HepG2 (cell line): ENCODE results near the gene CISH. TPM values are rescaled to one million over a fixed set of nuclear protein-coding genes. Genes with fewer than 3 reads are reported as not detected.

ENCODE experiments used
- ATAC-seq: fragments of 200-7000 bp; cut with Tn5 transposase; 3 replicates; pipeline ENCODE4 v1.9.1; 2020; ENCODE audit warnings: mild to moderate bottlenecking, moderate library complexity
- BruUV-seq: library from RNA; stranded (reverse); fragments of 400-500 nt; replicated peaks from 2 replicates; lab custom pipeline; 2021; lab: Mats Ljungman, UMichigan
- CTCF ChIA-PET: fragments of 300-600 bp; formaldehyde crosslinking; extraction: SDS; loops from one replicate; lab custom pipeline; 2021; ENCODE audit warnings: low total read pairs, inconsistent platforms, low intra/inter-chr PET ratio; lab: Yijun Ruan, JAX
- POLR2A ChIA-PET: fragments of 350-600 bp; sonication (Branson Sonifier 250); formaldehyde crosslinking; loops from one replicate; lab custom pipeline; 2020; ENCODE audit warnings: antibody characterized with exemption, inconsistent platforms; lab: Yijun Ruan, JAX
- DNase-seq: peaks from one replicate; pipeline ENCODE4 v3.0.0-alpha.2; 2015; ENCODE audit warnings: low spot score
- FAIRE-seq: peaks from 3 replicates; lab custom pipeline; 2011; peaks lifted over from hg19 to GRCh38; lab: Jason Lieb, UNC
- H2AFZ ChIP-seq: one replicate; pipeline ENCODE4 v1.6.1; 2011; ENCODE audit warnings: low read length, inconsistent platforms
- H3K27ac ChIP-seq: fragments of 300-600 bp; 3 replicates; pipeline ENCODE4 v1.8.0; 2011; ENCODE audit warnings: mixed run types, mild to moderate bottlenecking, mixed read lengths, low read length, inconsistent platforms; ENCODE audit not compliant: insufficient read depth; ENCODE audit errors: extremely low read length
- H3K27me3 ChIP-seq, 2 experiments: fragments of 200-600 bp in 1 of 2; 2 replicates in 1 of 2; 3 replicates in 1 of 2; pipeline versions ENCODE4 v1.6.0 to v1.8.0; 2011; ENCODE audit warnings: low read length in 2 of 2, mild to moderate bottlenecking in 2 of 2, moderate library complexity in 2 of 2, inconsistent platforms in 1 of 2; ENCODE audit not compliant: insufficient read depth in 2 of 2, control insufficient read depth in 1 of 2
- H3K36me3 ChIP-seq, 2 experiments: fragments of 200-600 bp in 1 of 2; replicated peaks in 1 of 2; 2 replicates in 1 of 2; 3 replicates in 1 of 2; pipeline versions ENCODE4 v1.5.1 to v1.8.0; 2011; ENCODE audit warnings: low read length in 2 of 2, inconsistent platforms in 1 of 2; ENCODE audit not compliant: insufficient read depth in 2 of 2, control insufficient read depth in 1 of 2
- H3K4me1 ChIP-seq: 2 replicates; pipeline ENCODE4 v1.5.1; 2012; ENCODE audit warnings: low read length, inconsistent platforms; ENCODE audit not compliant: insufficient read depth
- H3K4me2 ChIP-seq: 2 replicates; pipeline ENCODE4 v1.6.0; 2011; ENCODE audit warnings: low read depth, low read length, inconsistent platforms
- H3K4me3 ChIP-seq, 3 experiments: fragments of 200-600 bp in 1 of 3; sonication (generic), shearing (Covaris generic) in 1 of 3; replicated peaks in 1 of 3; 2 replicates each; pipeline ENCODE4 v1.5.1; 2011 to 2016; ENCODE audit warnings: low read length in 3 of 3, inconsistent platforms in 2 of 3, low read depth in 2 of 3, mild to moderate bottlenecking in 2 of 3, control low read depth in 1 of 3, mixed read lengths in 1 of 3; ENCODE audit not compliant: insufficient read depth in 1 of 3
- H3K79me2 ChIP-seq: one replicate; pipeline ENCODE4 v1.6.1; 2011; ENCODE audit warnings: low read length, inconsistent platforms; ENCODE audit not compliant: insufficient read depth
- H3K9ac ChIP-seq: 2 replicates; pipeline ENCODE4 v1.6.0; 2011; ENCODE audit warnings: mild to moderate bottlenecking, low read depth, low read length, inconsistent platforms; ENCODE audit not compliant: insufficient read depth
- H3K9me3 ChIP-seq: 2 replicates; pipeline ENCODE4 v1.5.1; 2012; ENCODE audit warnings: mild to moderate bottlenecking, low read length
- H4K20me1 ChIP-seq: 2 replicates; pipeline ENCODE4 v1.6.0; 2011; ENCODE audit warnings: inconsistent platforms, mild to moderate bottlenecking, low read length, moderate library complexity; ENCODE audit not compliant: insufficient read depth
- ARNTL ChIP-seq: sonication (generic); formaldehyde crosslinking; IDR thresholded peaks from 2 replicates; pipeline ENCODE4 v1.4.0; 2020; ENCODE audit warnings: mild to moderate bottlenecking, missing genetic modification reagents
- ATF7-NPFF ChIP-seq: sonication (generic); formaldehyde crosslinking; IDR thresholded peaks from 2 replicates; pipeline ENCODE4 v1.8.1; 2023; ENCODE audit warnings: mild to moderate bottlenecking, low read depth, missing genetic modification reagents, moderate library complexity
- CHD4 ChIP-seq: fragments of 200-600 bp; sonication (generic); IDR thresholded peaks from 2 replicates; pipeline ENCODE4 v1.7.0; 2017; ENCODE audit warnings: mild to moderate bottlenecking, low read length, borderline replicate concordance
- CSRNP1 ChIP-seq: sonication (generic); formaldehyde crosslinking; IDR thresholded peaks from 2 replicates; pipeline ENCODE4 v1.8.1; 2023; ENCODE audit warnings: mild to moderate bottlenecking, missing genetic modification reagents
- ERF ChIP-seq: IDR thresholded peaks from 2 replicates; pipeline ENCODE4 v1.6.1; 2018; ENCODE audit warnings: missing biosample characterization, missing genetic modification reagents
- GRHL1 ChIP-seq: sonication (generic); formaldehyde crosslinking; conservative IDR thresholded peaks from 2 replicates; pipeline ENCODE4 v1.8.0; 2022; ENCODE audit warnings: missing genetic modification reagents
- KAT2B ChIP-seq: fragments of 150-350 bp; IDR thresholded peaks from 2 replicates; pipeline ENCODE4 v1.6.1; 2014; ENCODE audit warnings: low read depth, low read length, borderline replicate concordance
- MAFG ChIP-seq: sonication (generic); formaldehyde crosslinking; IDR thresholded peaks from 2 replicates; pipeline ENCODE4 v1.5.1; 2020; ENCODE audit warnings: mild to moderate bottlenecking, missing genetic modification reagents
- PHF8 ChIP-seq: sonication (generic); formaldehyde crosslinking; IDR thresholded peaks from 2 replicates; pipeline ENCODE4 v1.5.0; 2020; ENCODE audit warnings: missing genetic modification reagents
- POLR2G ChIP-seq: fragments of 200-400 bp; formaldehyde crosslinking; IDR thresholded peaks from 2 replicates; pipeline ENCODE4 v1.6.1; 2018; ENCODE audit warnings: mild to moderate bottlenecking, low read depth, low read length, moderate library complexity
- ZNF232 ChIP-seq: sonication (generic); formaldehyde crosslinking; IDR thresholded peaks from 2 replicates; pipeline ENCODE4 v1.4.0; 2020; ENCODE audit warnings: missing genetic modification reagents, borderline replicate concordance
- ZNF33B ChIP-seq: sonication (generic); formaldehyde crosslinking; IDR thresholded peaks from 2 replicates; pipeline ENCODE4 v1.5.1; 2020; ENCODE audit warnings: mild to moderate bottlenecking, missing genetic modification reagents
- ZNF766 ChIP-seq: sonication (generic); formaldehyde crosslinking; IDR thresholded peaks from 2 replicates; pipeline ENCODE4 v1.5.0; 2020; ENCODE audit warnings: missing genetic modification reagents, borderline replicate concordance
- WGBS: methylation state at CpG from one replicate; pipeline ENCODE4 v1.1.6; 2017; ENCODE audit warnings: low lambda C conversion rate; 5-methylcytosine and 5-hydroxymethylcytosine counted together
- in situ Hi-C: cut with HindIII; loops from 2 replicates; pipeline ENCODE4 v1.10.0; 2017; ENCODE audit warnings: low pct_unique_long_range_greater_than_20kb; ENCODE audit not compliant: extremely low pct_ligation_motif_present
- intact Hi-C: fragments of 100-400 bp; cut with micrococcal nuclease; formaldehyde crosslinking; loops from one replicate; pipeline ENCODE4 v1.10.0; 2022; ENCODE audit not compliant: unreplicated experiment
- polyA plus RNA-seq, 8 experiments: library from polyadenylated mRNA; depleted of rRNA in 3 of 8; stranded (reverse) in 7 of 8; unstranded in 1 of 8; fragments of >200 nt; fragmentation: Illumina TruSeq in 4 of 8; extraction: Trizol in 4 of 8; gene quantifications; 2 replicates each; pipeline versions ENCODE4 v1.2.1 to v1.2.3, GENCODE V29; 2011 to 2016; ENCODE audit warnings: low read depth in 4 of 8, missing spikeins in 1 of 8, mixed read lengths in 1 of 8; ENCODE audit not compliant: insufficient read depth in 1 of 8
- total RNA-seq, 5 experiments: library from RNA; depleted of rRNA; stranded (reverse); fragments of >200 nt; fragmentation: Illumina TruSeq; extraction: Trizol; gene quantifications; 2 replicates each; pipeline ENCODE4 v1.2.3, GENCODE V29; 2016; ENCODE audit warnings: low read depth in 1 of 5
- TF ChIP-seq, protein P1 (sequence below), 2 experiments: sonication (generic) in 1 of 2; formaldehyde crosslinking in 1 of 2; IDR thresholded peaks; 2 replicates each; pipeline versions ENCODE4 v1.5.1 to v1.6.1; 2011 to 2020; ENCODE audit warnings: borderline replicate concordance in 1 of 2, low read depth in 1 of 2, low read length in 1 of 2, mild to moderate bottlenecking in 1 of 2, missing genetic modification reagents in 1 of 2, moderate library complexity in 1 of 2
- TF ChIP-seq, protein P2 (sequence below): IDR thresholded peaks from 2 replicates; pipeline ENCODE4 v1.6.1; 2016; ENCODE audit warnings: mild to moderate bottlenecking

The CISH gene
- total and polyA plus RNA-seq, 2 of the 13 experiments (the other 11 are each of a cell fraction or from before 2014, with no cell fraction given) = 0.91 to 1.5 TPM

DNA sequence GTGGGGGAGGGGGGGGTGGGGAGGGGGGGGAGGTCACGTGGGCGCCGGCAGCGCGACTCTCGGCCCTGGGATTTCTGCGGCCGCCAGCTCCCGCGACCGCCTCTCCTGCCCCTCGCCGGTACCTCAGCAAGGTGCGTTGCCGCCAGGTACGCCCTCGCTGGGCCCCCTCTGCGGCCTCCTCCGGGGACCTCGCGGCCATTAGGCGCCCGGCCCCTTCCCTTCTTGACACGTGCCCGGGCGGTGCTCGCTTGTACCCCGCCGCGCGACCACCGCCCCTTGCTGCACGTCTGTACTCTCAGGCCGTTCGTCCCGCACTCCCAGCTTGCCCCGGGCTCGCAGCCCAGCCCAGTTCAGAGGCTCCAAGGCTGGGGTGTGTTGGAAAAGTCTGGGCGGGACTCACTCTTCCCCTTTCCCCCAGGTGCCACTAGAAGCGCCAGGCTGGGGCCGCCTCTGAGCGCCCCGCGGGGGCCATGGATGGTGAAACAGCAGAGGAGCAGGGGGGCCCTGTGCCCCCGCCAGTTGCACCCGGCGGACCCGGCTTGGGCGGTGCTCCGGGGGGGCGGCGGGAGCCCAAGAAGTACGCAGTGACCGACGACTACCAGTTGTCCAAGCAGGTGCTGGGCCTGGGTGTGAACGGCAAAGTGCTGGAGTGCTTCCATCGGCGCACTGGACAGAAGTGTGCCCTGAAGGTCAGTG, 5.7 kb upstream of the CISH start, which contains the start of gene MAPKAPK3:
Gene MAPKAPK3 (plus strand): TSS at position 56 of the 696 bp plus-strand sequence. CDS start 415 bp downstream, at position 471.
- POLR2A ChIA-PET = interaction anchor here (0.8 to 4.0 kb wide), 11 partner anchors 14 to 768 kb away, joined by 3 to 33 read pairs (median 4); partner anchors contain the start of genes HEMK1 and MANF
- BruUV-seq = no TSS peak
- peak within 1 kb of the TSS; percentile 99 for H3K4me2 ChIP-seq
- H3K27me3 ChIP-seq = peaks cover 0 to 9% of the 10 kb centered on the region in 2 experiments; a peak in 1 of 5 replicates
- H3K4me3 ChIP-seq = peak within 1 kb of the TSS; percentile 69 to 79 (median 70)
- peaks cover 7% of the 10 kb centered on the region for H3K79me2 ChIP-seq
- H3K4me1 ChIP-seq = peaks cover 47% of the 10 kb centered on the region
- H3K27ac ChIP-seq = peak within 1 kb of the TSS; percentile 86
- H3K9me3 ChIP-seq = no peaks in the 10 kb centered on the region
- ATAC-seq (peak; percentile 51), FAIRE-seq (no peak), DNase-seq (peak; percentile 29)
- intact Hi-C loops = loop anchor here (10.0 kb wide), 1 partner anchor 348 kb away; no protein-coding TSS in a partner anchor
- 0% methylated on average over 4 of the region's 58 CpGs for WGBS
- H4K20me1 ChIP-seq = no peaks in the 10 kb centered on the region
- peak within 1 kb of the TSS; percentile 81 for H3K9ac ChIP-seq
- CTCF ChIA-PET = interaction anchor here (2.1 to 8.0 kb wide), 3 partner anchors 35 to 755 kb away, joined by 11 to 182 read pairs (median 16); partner anchors contain the start of gene HEMK1
- in situ Hi-C loops = loop anchor here (5.0 kb wide), 2 partner anchors 35 to 755 kb away; no protein-coding TSS in a partner anchor
- H2AFZ ChIP-seq = no peak within 1 kb of the TSS
- peaks cover 0 to 2% of the 10 kb centered on the region in 2 experiments; a peak in 1 of 5 replicates for H3K36me3 ChIP-seq
- TF ChIP-seq MAFG = no peak
- no peak for TF ChIP-seq KAT2B
- TF ChIP-seq POLR2G = peak; percentile 62
- TF ChIP-seq CSRNP1 (CRISPR knock-in tag) = peak; percentile 64; the same call in 1 of the 2 replicates
- TF ChIP-seq ATF7-NPFF (CRISPR knock-in tag) = peak; percentile 22; the same call in 1 of the 2 replicates
- TF ChIP-seq, protein P1, sequence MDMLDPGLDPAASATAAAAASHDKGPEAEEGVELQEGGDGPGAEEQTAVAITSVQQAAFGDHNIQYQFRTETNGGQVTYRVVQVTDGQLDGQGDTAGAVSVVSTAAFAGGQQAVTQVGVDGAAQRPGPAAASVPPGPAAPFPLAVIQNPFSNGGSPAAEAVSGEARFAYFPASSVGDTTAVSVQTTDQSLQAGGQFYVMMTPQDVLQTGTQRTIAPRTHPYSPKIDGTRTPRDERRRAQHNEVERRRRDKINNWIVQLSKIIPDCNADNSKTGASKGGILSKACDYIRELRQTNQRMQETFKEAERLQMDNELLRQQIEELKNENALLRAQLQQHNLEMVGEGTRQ (IDR thresholded peaks at IDR 0.05; ENCODE audit: low read depth, low read length) = peak; percentile 43; the same call in 1 of the 2 replicates
- TF ChIP-seq, protein P1 (CRISPR knock-in tag; IDR thresholded peaks at IDR 0.05; ENCODE audit: borderline replicate concordance) = peak; percentile 63; the same call in 1 of the 2 replicates
- peak; percentile 54; the same call in 1 of the 2 replicates for TF ChIP-seq ZNF766 (CRISPR knock-in tag)
- TF ChIP-seq, protein P2, sequence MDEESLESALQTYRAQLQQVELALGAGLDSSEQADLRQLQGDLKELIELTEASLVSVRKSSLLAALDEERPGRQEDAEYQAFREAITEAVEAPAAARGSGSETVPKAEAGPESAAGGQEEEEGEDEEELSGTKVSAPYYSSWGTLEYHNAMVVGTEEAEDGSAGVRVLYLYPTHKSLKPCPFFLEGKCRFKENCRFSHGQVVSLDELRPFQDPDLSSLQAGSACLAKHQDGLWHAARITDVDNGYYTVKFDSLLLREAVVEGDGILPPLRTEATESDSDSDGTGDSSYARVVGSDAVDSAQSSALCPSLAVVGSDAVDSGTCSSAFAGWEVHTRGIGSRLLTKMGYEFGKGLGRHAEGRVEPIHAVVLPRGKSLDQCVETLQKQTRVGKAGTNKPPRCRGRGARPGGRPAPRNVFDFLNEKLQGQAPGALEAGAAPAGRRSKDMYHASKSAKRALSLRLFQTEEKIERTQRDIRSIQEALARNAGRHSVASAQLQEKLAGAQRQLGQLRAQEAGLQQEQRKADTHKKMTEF (CRISPR knock-in tag) = peak; percentile 73
- peak; percentile 37; the same call in 1 of the 2 replicates for TF ChIP-seq ERF
- peak; percentile 60; the same call in 1 of the 2 replicates for TF ChIP-seq ZNF232 (CRISPR knock-in tag)
- no peak for TF ChIP-seq GRHL1 (CRISPR knock-in tag)
- TF ChIP-seq ZNF33B (CRISPR knock-in tag) = peak; percentile 72; the same call in 1 of the 2 replicates
- TF ChIP-seq ARNTL (CRISPR knock-in tag) = peak; percentile 58; the same call in 1 of the 2 replicates
- TF ChIP-seq CHD4 = no peak
- TF ChIP-seq PHF8 = peak; percentile 67
